Hematopoietic multipotent progenitor cell treated with erythropoietin and hydrocortisone succinate and interleukin-3 and kit ligand, for 17 days (in vitro differentiated cells): Measurements from ENCODE around the gene XPO1.
"Not testable (repeated sequence)": the region's sequence is repeated elsewhere in the genome, so short reads cannot be mapped to it uniquely, and the experiment has no call there.

ENCODE experiments used
- DNase-seq: peaks from one replicate; pipeline ENCODE4 v3.0.0-alpha.2; 2015; ENCODE audit warnings: low spot score

The XPO1 gene

GRCh38 chr2:61538200-61538919 is at the start of gene XPO1:
XPO1 (minus strand) TSS chr2:61538356; CDS start chr2:61533897, 4,459 bp downstream.
- peak; percentile 99 for DNase-seq

- DNase-seq = not testable (repeated sequence)
These were observed 48.8 kb upstream of the XPO1 start for GRCh38 chr2:61586928-61587327.

GRCh38 chr2:61585383-61585782 is 47.2 kb upstream of the XPO1 start:
- no peak for DNase-seq

GRCh38 chr2:61584368-61584767 is 46.2 kb upstream of the XPO1 start:
- not testable (repeated sequence) for DNase-seq

GRCh38 chr2:61582165-61582564 is 44.0 kb upstream of the XPO1 start:
- no peak for DNase-seq

GRCh38 chr2:61581716-61582115 is 43.6 kb upstream of the XPO1 start:
- no peak for DNase-seq

- no peak for DNase-seq
These were observed 37.3 kb upstream of the XPO1 start for GRCh38 chr2:61575447-61575859.

GRCh38 chr2:61566566-61566965 is 28.4 kb upstream of the XPO1 start:
- DNase-seq = no peak

- no peak for DNase-seq
These were observed 24.5 kb upstream of the XPO1 start for GRCh38 chr2:61562615-61563014.

GRCh38 chr2:61558160-61558559 is 20.0 kb upstream of the XPO1 start:
- no peak for DNase-seq

- DNase-seq = no peak
These were observed 19.2 kb upstream of the XPO1 start for GRCh38 chr2:61557381-61557780.

GRCh38 chr2:61554604-61555003 is 16.4 kb upstream of the XPO1 start:
- no peak for DNase-seq

- no peak for DNase-seq
These were observed 12.4 kb upstream of the XPO1 start for GRCh38 chr2:61550375-61551209.

GRCh38 chr2:61549546-61549945 is 11.4 kb upstream of the XPO1 start:
- DNase-seq = no peak

- no peak for DNase-seq
These were observed 4.9 kb upstream of the XPO1 start for GRCh38 chr2:61543062-61543461.

GRCh38 chr2:61540167-61540566 is 2.0 kb upstream of the XPO1 start:
- not testable (repeated sequence) for DNase-seq

GRCh38 chr2:61538920-61539520 is 864 bp upstream of the XPO1 start:
- no peak for DNase-seq

- no peak for DNase-seq
These were observed 281 bp downstream of the XPO1 start for GRCh38 chr2:61537950-61538199.

GRCh38 chr2:61537277-61537949 is 743 bp downstream of the XPO1 start:
- no peak for DNase-seq

- DNase-seq = peak; percentile 85
These were observed 1.4 kb downstream of the XPO1 start for GRCh38 chr2:61536572-61537276.

- no peak for DNase-seq
These were observed 2.0 kb downstream of the XPO1 start for GRCh38 chr2:61536180-61536571.

GRCh38 chr2:61535449-61535848 is 2.7 kb downstream of the XPO1 start:
- peak; percentile 36 for DNase-seq
